GM12878 (cell line): ENCODE results near the gene LAMA5. TPM values are rescaled to one million over a fixed set of nuclear protein-coding genes. Genes with fewer than 3 reads are reported as not detected.

Experiments used
- ATAC-seq: fragments of 200-7000 bp; cut with Tn5 transposase; 3 replicates; pipeline ENCODE4 v1.9.1; 2020; ENCODE audit warnings: mild to moderate bottlenecking, moderate library complexity
- BruUV-seq: library from RNA; stranded (reverse); fragments of 400-500 nt; replicated peaks from 2 replicates; lab custom pipeline; 2021; lab: Mats Ljungman, UMichigan
- CTCF ChIA-PET: fragments of 300-600 bp; sonication (Branson Sonifier 250); formaldehyde crosslinking; extraction: SDS; loops from one replicate; lab custom pipeline; 2021; ENCODE audit warnings: inconsistent platforms; lab: Yijun Ruan, JAX
- POLR2A ChIA-PET: fragments of 350-600 bp; formaldehyde crosslinking; extraction: SDS; loops from one replicate; lab custom pipeline; 2021; ENCODE audit warnings: inconsistent platforms; lab: Charles Lee
- RAD21 ChIA-PET: fragments of 300-600 bp; sonication (Branson Sonifier 250); formaldehyde crosslinking; loops from one replicate; lab custom pipeline; 2023; ENCODE audit warnings: antibody characterized with exemption; ENCODE audit not compliant: unreplicated experiment; lab: Charles Lee
- SMC1A ChIA-PET: fragments of 300-600 bp; sonication (Branson Sonifier 250); formaldehyde crosslinking; loops from one replicate; lab custom pipeline; 2023; ENCODE audit not compliant: unreplicated experiment, uncharacterized antibody; lab: Charles Lee
- DNase-seq: peaks from one replicate; pipeline ENCODE4 v3.0.0-alpha.2; 2011; ENCODE audit warnings: low read depth, low spot score
- FAIRE-seq: peaks from 3 replicates; lab custom pipeline; 2011; peaks lifted over from hg19 to GRCh38; lab: Jason Lieb, UNC
- H2AFZ ChIP-seq: 2 replicates; pipeline ENCODE4 v1.6.0; 2011; ENCODE audit warnings: low read depth, low read length, control low read depth; ENCODE audit not compliant: control insufficient read depth
- H3K27ac ChIP-seq: 2 replicates; pipeline ENCODE4 v1.5.1; 2011; ENCODE audit warnings: control low read depth; ENCODE audit not compliant: control insufficient read depth, insufficient read depth
- H3K27me3 ChIP-seq, 2 experiments: replicated peaks in 1 of 2; 2 replicates each; pipeline versions ENCODE4 v1.6.0 to v1.6.1; 2011; ENCODE audit warnings: low read length in 1 of 2; ENCODE audit not compliant: control insufficient read depth in 2 of 2, insufficient read depth in 2 of 2
- H3K36me3 ChIP-seq, 2 experiments: 2 replicates each; pipeline ENCODE4 v1.5.1; 2011; ENCODE audit warnings: low read length in 1 of 2; ENCODE audit not compliant: control insufficient read depth in 2 of 2, insufficient read depth in 2 of 2
- H3K4me1 ChIP-seq: 2 replicates; pipeline ENCODE4 v1.6.1; 2011; ENCODE audit warnings: mild to moderate bottlenecking, low read length, moderate library complexity, mixed read lengths; ENCODE audit not compliant: control insufficient read depth, insufficient read depth
- H3K4me2 ChIP-seq: 2 replicates; pipeline ENCODE4 v1.6.0; 2011; ENCODE audit warnings: control low read depth; ENCODE audit not compliant: control insufficient read depth, insufficient read depth
- H3K4me3 ChIP-seq: fragments of 200-600 bp; sonication (generic); 2 replicates; pipeline ENCODE4 v1.5.1; 2016
- H3K79me2 ChIP-seq: 2 replicates; pipeline ENCODE4 v1.6.0; 2011; ENCODE audit warnings: low read length; ENCODE audit not compliant: control insufficient read depth, insufficient read depth
- H3K9ac ChIP-seq: 2 replicates; pipeline ENCODE4 v1.8.0; 2011; ENCODE audit warnings: low read length, control low read depth, mixed read lengths; ENCODE audit not compliant: control insufficient read depth, insufficient read depth
- H3K9me3 ChIP-seq: replicated peaks from 3 replicates; pipeline ENCODE4 v1.5.1; 2011; ENCODE audit warnings: mild to moderate bottlenecking, low read length; ENCODE audit not compliant: control insufficient read depth, insufficient read depth
- H4K20me1 ChIP-seq: 2 replicates; pipeline ENCODE4 v1.6.0; 2011; ENCODE audit not compliant: control insufficient read depth, insufficient read depth
- NFXL1 ChIP-seq: fragments of 450-650 bp; IDR thresholded peaks from 2 replicates; pipeline ENCODE4 v1.6.1; 2017; ENCODE audit warnings: antibody characterized with exemption, mild to moderate bottlenecking, borderline replicate concordance
- ZNF384 ChIP-seq: IDR thresholded peaks from 2 replicates; pipeline ENCODE4 v1.6.1; 2012; ENCODE audit warnings: low read depth, mild to moderate bottlenecking, low read length, improper control_type of control experiment, borderline replicate concordance
- ZNF622 ChIP-seq: fragments of 450-650 bp; IDR thresholded peaks from 2 replicates; pipeline ENCODE4 v1.6.1; 2017; ENCODE audit warnings: mild to moderate bottlenecking, inconsistent platforms
- WGBS: methylation state at CpG from one replicate; pipeline ENCODE4 v1.1.6; 2016; ENCODE audit warnings: low lambda C conversion rate; ENCODE audit not compliant: insufficient replicate concordance, insufficient coverage; ENCODE audit errors: missing lambda C conversion rate; 5-methylcytosine and 5-hydroxymethylcytosine counted together
- in situ Hi-C: fragments of 300-500 bp; cut with MboI; formaldehyde crosslinking; loops from 9 replicates; pipeline ENCODE4 v1.14.3; 2018; ENCODE audit warnings: mixed read lengths
- intact Hi-C: fragments of 100-400 bp; cut with micrococcal nuclease; formaldehyde crosslinking; loops from one replicate; pipeline ENCODE4 v1.14.2; 2022; ENCODE audit not compliant: unreplicated experiment
- polyA plus RNA-seq, 11 experiments: library from polyadenylated mRNA; depleted of rRNA in 4 of 11; unstranded in 6 of 11; stranded (reverse) in 5 of 11; fragments of >200 nt; fragmentation: Nextera tagmentation in 4 of 11; fragmentation: Illumina TruSeq in 1 of 11; extraction: Ambion mirVana in 4 of 11; extraction: Trizol in 1 of 11; gene quantifications; 1 replicate in 1 of 11; 2 replicates in 10 of 11; pipeline versions ENCODE4 v1.2.1 to v1.2.3, GENCODE V29; 2011 to 2016; ENCODE audit warnings: inconsistent platforms in 2 of 11, missing spikeins in 2 of 11, low read depth in 1 of 11
- total RNA-seq, 4 experiments: library from RNA; depleted of rRNA in 3 of 4; stranded (reverse); fragments of >200 nt in 3 of 4; fragmentation: Illumina TruSeq in 1 of 4; extraction: Trizol in 1 of 4; gene quantifications; 2 replicates each; pipeline versions ENCODE4 v1.2.1 to v1.2.3, GENCODE V29; 2013 to 2021
- TF ChIP-seq, protein P1 (sequence below): IDR thresholded peaks from 2 replicates; pipeline ENCODE4 v1.6.1; 2012; ENCODE audit warnings: low read length, inconsistent platforms

Gene LAMA5
- total and polyA plus RNA-seq, 10 of the 15 experiments (the other 5 are each of a cell fraction or from before 2014, with no cell fraction given), result 0.09 to 3.1 (median 1.6) TPM; not detected in 3

DNA sequence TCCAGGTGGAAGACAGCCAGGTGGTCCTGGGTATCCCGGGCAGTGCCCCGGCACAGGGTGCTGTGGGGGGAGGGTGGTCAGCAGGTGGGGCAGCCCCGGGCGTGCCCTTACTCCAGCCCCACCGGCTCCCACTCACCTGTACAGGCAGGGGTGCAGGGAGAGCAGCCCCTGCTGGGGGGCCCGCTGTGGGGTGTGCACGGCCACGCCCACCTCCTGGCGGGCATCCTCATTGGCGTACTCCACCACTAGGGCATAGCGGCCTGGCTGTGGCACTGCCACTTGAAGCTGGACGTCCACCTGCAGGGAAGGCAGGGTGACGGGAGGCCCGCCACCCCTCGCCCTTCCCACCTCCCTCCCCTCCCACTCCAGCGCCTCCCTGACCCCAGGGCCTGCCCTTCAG, 34.7 kb downstream of the LAMA5 start:
- no TSS peak for BruUV-seq
- intact Hi-C loops, result no loop called here
- POLR2A ChIA-PET, result no interaction called here
- SMC1A ChIA-PET, result no interaction called here
- no peaks in the 10 kb centered on the region for H3K9me3 ChIP-seq
- no peak overlapping the region for H2AFZ ChIP-seq
- H3K36me3 ChIP-seq, result no peaks in the 10 kb centered on the region
- DNase-seq (no peak), ATAC-seq (no peak), FAIRE-seq (no peak)
- H3K79me2 ChIP-seq, result no peaks in the 10 kb centered on the region
- WGBS, result 68% methylated on average over 15 of the region's 16 CpGs
- no peak overlapping the region for H3K9ac ChIP-seq
- H3K27ac ChIP-seq, result no peak overlapping the region
- no peaks in the 10 kb centered on the region for H4K20me1 ChIP-seq
- no peak overlapping the region for H3K4me3 ChIP-seq
- TF ChIP-seq, protein P1, sequence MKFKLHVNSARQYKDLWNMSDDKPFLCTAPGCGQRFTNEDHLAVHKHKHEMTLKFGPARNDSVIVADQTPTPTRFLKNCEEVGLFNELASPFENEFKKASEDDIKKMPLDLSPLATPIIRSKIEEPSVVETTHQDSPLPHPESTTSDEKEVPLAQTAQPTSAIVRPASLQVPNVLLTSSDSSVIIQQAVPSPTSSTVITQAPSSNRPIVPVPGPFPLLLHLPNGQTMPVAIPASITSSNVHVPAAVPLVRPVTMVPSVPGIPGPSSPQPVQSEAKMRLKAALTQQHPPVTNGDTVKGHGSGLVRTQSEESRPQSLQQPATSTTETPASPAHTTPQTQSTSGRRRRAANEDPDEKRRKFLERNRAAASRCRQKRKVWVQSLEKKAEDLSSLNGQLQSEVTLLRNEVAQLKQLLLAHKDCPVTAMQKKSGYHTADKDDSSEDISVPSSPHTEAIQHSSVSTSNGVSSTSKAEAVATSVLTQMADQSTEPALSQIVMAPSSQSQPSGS, result no peak
- TF ChIP-seq NFXL1 (no peak), ZNF622 (no peak)
- TF ChIP-seq, all 136 proteins: peak for 0
- in situ Hi-C loops, result no loop called here
- Histone ChIP-seq H3K27me3 (no peaks in the 10 kb centered on the region), H3K4me1 (peaks cover 12% of the 10 kb centered on the region), H3K4me2 (no peak overlapping the region)
- RAD21 ChIA-PET, result no interaction called here
- CTCF ChIA-PET, result no interaction called here

DNA sequence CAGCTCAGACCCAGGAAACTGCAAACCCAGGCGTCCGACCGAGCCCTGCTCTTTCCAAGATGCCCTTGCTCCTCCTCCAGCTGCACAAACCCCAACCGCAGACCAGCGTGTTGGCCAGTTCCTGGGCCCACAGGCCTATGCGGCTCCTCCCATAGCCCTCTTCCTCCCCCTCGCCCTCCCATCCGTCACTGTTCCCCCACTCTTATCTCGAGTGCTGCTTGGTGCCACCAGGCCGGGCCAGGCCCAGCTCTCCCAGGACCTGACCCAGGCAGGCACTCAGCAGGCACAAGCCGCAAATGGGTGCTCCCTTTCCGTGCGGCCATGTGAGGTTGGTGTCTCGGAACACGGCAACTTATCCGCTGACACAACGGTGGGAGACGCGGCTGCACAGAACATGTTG, 35.8 kb downstream of the LAMA5 start:
- Histone ChIP-seq H2AFZ (no peak overlapping the region), H3K4me3 (no peak overlapping the region), H3K36me3 (no peaks in the 10 kb centered on the region), H3K4me1 (peaks cover 1% of the 10 kb centered on the region), H3K79me2 (no peaks in the 10 kb centered on the region), H3K4me2 (no peak overlapping the region), H3K9ac (no peak overlapping the region), H4K20me1 (no peaks in the 10 kb centered on the region), H3K9me3 (no peaks in the 10 kb centered on the region), H3K27ac (no peak overlapping the region), H3K27me3 (no peaks in the 10 kb centered on the region)
- CTCF ChIA-PET, result no interaction called here
- FAIRE-seq (no peak), DNase-seq (no peak), ATAC-seq (no peak)
- no TSS peak for BruUV-seq
- intact Hi-C loops (no loop called here), in situ Hi-C loops (no loop called here)
- no peak for TF ChIP-seq ZNF384
- SMC1A ChIA-PET, result no interaction called here
- RAD21 ChIA-PET, result no interaction called here
- POLR2A ChIA-PET, result no interaction called here
- WGBS, result 87% methylated on average over 19 of the region's 19 CpGs
